ENCODE results near the gene LPP.

Gene LPP

DNA sequence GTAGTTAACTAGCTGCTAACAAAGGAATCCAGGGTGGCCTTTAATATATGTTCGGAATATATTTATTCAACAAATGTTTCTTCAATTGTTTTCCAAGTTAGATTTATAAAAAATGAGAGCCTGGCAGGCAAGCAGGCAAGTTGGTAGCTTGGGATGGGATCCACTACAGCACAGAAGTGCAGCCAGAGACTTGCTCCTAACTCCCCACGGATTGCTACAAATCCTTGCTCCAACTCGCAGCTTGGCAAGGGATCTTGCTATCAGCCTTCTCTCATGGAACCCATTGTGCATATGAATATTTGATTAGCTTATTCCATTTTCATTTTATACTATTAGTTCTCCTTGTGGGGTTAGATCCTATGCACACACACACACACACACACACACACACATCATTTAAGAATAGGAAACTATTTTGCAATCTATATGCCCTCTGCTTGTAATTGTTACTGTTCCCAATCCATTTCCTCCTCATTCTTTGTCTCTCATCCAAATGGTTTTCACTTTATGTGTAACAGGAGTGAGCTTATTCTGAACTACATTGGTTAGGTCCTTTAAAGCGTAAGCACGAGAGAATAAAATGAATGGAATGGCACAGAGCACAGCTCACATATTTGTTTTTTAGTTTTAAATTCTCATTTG lies 505.6 kb downstream of the LPP start:
- H4K20me1 ChIP-seq (ENCODE audit: insufficient read depth, low read length), result no peaks in the 10 kb centered on the region
- H3K79me2 ChIP-seq (ENCODE audit: insufficient read depth, low read length), result no peaks in the 10 kb centered on the region
- no peak overlapping the region for H3K9ac ChIP-seq (ENCODE audit: low read length)
- H3K36me3 ChIP-seq (ENCODE audit: insufficient read depth, low read length), result no peaks in the 10 kb centered on the region
- H3K27me3 ChIP-seq (ENCODE audit: insufficient read depth, low read length), result no peaks in the 10 kb centered on the region
- H3K9me2 ChIP-seq (ENCODE audit: low read depth, low read length), result no peaks in the 10 kb centered on the region
- H3F3A ChIP-seq (ENCODE audit: insufficient read depth, low read length), result no peaks in the 10 kb centered on the region
- no peak overlapping the region for H3K4me3 ChIP-seq (ENCODE audit: low read depth, low read length, poor library complexity, severe bottlenecking)
- no peaks in the 10 kb centered on the region for H3K9me3 ChIP-seq (ENCODE audit: low read length)
- H3K4me2 ChIP-seq (ENCODE audit: low read length), result no peak overlapping the region
- H3K4me1 ChIP-seq (ENCODE audit: insufficient read depth, low read length, severe bottlenecking), result no peaks in the 10 kb centered on the region
- H2AFZ ChIP-seq (ENCODE audit: low read length), result no peak overlapping the region
- TF ChIP-seq, protein P1, sequence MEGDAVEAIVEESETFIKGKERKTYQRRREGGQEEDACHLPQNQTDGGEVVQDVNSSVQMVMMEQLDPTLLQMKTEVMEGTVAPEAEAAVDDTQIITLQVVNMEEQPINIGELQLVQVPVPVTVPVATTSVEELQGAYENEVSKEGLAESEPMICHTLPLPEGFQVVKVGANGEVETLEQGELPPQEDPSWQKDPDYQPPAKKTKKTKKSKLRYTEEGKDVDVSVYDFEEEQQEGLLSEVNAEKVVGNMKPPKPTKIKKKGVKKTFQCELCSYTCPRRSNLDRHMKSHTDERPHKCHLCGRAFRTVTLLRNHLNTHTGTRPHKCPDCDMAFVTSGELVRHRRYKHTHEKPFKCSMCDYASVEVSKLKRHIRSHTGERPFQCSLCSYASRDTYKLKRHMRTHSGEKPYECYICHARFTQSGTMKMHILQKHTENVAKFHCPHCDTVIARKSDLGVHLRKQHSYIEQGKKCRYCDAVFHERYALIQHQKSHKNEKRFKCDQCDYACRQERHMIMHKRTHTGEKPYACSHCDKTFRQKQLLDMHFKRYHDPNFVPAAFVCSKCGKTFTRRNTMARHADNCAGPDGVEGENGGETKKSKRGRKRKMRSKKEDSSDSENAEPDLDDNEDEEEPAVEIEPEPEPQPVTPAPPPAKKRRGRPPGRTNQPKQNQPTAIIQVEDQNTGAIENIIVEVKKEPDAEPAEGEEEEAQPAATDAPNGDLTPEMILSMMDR (IDR thresholded peaks at IDR 0.05; ENCODE audit: low read length), result no peak
- TF ChIP-seq EZH2 (IDR thresholded peaks at IDR 0.05; ENCODE audit: borderline replicate concordance, low read length), result no peak
- H3K27ac ChIP-seq (ENCODE audit: low read depth, low read length, poor library complexity, severe bottlenecking), result no peak overlapping the region

DNA sequence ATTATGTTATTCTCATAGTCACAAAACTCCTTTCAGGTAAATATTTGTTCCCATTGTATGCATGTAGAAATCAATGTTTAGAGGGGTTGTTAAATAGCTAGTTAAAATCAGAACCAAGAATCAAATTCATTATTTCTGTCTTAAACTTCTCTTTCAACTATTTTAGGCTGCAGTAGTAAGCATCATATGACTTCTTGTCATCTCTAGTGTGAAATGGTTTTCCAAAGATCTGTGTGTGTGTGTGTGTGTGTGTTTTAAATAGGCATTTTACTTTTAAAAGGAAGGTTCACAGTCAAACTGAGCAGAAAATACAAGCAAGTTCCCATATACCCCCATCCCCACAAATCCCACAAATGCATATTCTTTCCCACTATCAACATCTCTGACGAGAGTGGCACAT lies 506.5 kb downstream of the LPP start:
- H3K36me3 ChIP-seq (ENCODE audit: insufficient read depth, low read length), result no peaks in the 10 kb centered on the region
- H2AFZ ChIP-seq (ENCODE audit: low read length), result no peak overlapping the region
- H3K4me2 ChIP-seq (ENCODE audit: low read length), result no peak overlapping the region
- TF ChIP-seq, protein P1 (IDR thresholded peaks at IDR 0.05; ENCODE audit: low read length), result no peak
- TF ChIP-seq EZH2 (IDR thresholded peaks at IDR 0.05; ENCODE audit: borderline replicate concordance, low read length), result no peak
- no peak overlapping the region for H3K27ac ChIP-seq (ENCODE audit: low read depth, low read length, poor library complexity, severe bottlenecking)
- no peak overlapping the region for H3K9ac ChIP-seq (ENCODE audit: low read length)
- H3K79me2 ChIP-seq (ENCODE audit: insufficient read depth, low read length), result no peaks in the 10 kb centered on the region
- H3K27me3 ChIP-seq (ENCODE audit: insufficient read depth, low read length), result no peaks in the 10 kb centered on the region
- no peak overlapping the region for H3K4me3 ChIP-seq (ENCODE audit: low read depth, low read length, poor library complexity, severe bottlenecking)
- no peaks in the 10 kb centered on the region for H3K9me3 ChIP-seq (ENCODE audit: low read length)
- H3K4me1 ChIP-seq (ENCODE audit: insufficient read depth, low read length, severe bottlenecking), result no peaks in the 10 kb centered on the region
- no peaks in the 10 kb centered on the region for H3F3A ChIP-seq (ENCODE audit: insufficient read depth, low read length)
- H3K9me2 ChIP-seq (ENCODE audit: low read depth, low read length), result no peaks in the 10 kb centered on the region
- H4K20me1 ChIP-seq (ENCODE audit: insufficient read depth, low read length), result no peaks in the 10 kb centered on the region

DNA sequence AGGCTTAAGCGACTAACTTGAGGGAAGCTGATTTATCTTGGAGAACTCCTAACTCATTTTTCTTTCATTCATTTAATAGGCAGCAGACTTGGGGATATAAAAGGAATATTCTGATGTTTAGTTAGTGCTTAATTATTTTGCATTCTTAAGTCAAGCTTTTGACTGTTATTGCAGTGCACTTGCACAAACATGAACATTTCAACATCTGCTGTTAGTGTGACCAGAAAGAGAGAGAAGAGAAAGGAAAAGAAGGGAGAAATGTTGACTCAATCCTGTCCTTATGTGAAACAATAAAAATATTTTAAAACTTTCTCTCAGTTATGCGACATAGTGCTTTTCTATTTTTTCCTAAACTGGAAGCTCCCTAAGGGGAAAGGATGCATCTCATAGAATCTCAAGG lies 507.8 kb downstream of the LPP start:
- Histone ChIP-seq H3K27me3 (ENCODE audit: insufficient read depth, low read length) (no peaks in the 10 kb centered on the region), H4K20me1 (ENCODE audit: insufficient read depth, low read length) (no peaks in the 10 kb centered on the region), H3F3A (ENCODE audit: insufficient read depth, low read length) (no peaks in the 10 kb centered on the region), H3K4me2 (ENCODE audit: low read length) (no peak overlapping the region), H3K9me3 (ENCODE audit: low read length) (no peaks in the 10 kb centered on the region), H3K27ac (ENCODE audit: low read depth, low read length, poor library complexity, severe bottlenecking) (no peak overlapping the region), H3K9ac (ENCODE audit: low read length) (no peak overlapping the region), H2AFZ (ENCODE audit: low read length) (no peak overlapping the region), H3K36me3 (ENCODE audit: insufficient read depth, low read length) (no peaks in the 10 kb centered on the region), H3K4me3 (ENCODE audit: low read depth, low read length, poor library complexity, severe bottlenecking) (no peak overlapping the region), H3K9me2 (ENCODE audit: low read depth, low read length) (no peaks in the 10 kb centered on the region), H3K79me2 (ENCODE audit: insufficient read depth, low read length) (no peaks in the 10 kb centered on the region), H3K4me1 (ENCODE audit: insufficient read depth, low read length, severe bottlenecking) (no peaks in the 10 kb centered on the region)
- TF ChIP-seq, protein P1 (IDR thresholded peaks at IDR 0.05; ENCODE audit: low read length), result no peak
- TF ChIP-seq EZH2 (IDR thresholded peaks at IDR 0.05; ENCODE audit: borderline replicate concordance, low read length), result no peak
